IMR-90 (cell line): Measurements from ENCODE around the gene CPSF7. TPM values are rescaled to one million over a fixed set of nuclear protein-coding genes. Genes with fewer than 3 reads are reported as not detected.

Experiments
- ATAC-seq: fragments of 200-7000 bp; cut with Tn5 transposase; 2 replicates; pipeline ENCODE4 v1.9.1; 2020; ENCODE audit warnings: low read depth, mild to moderate bottlenecking, moderate library complexity
- BruUV-seq: library from RNA; stranded (reverse); fragments of 400-500 nt; replicated peaks from 2 replicates; lab custom pipeline; 2021; lab: Mats Ljungman, UMichigan
- CTCF ChIA-PET: fragments of 300-600 bp; formaldehyde crosslinking; extraction: SDS; loops from one replicate; lab custom pipeline; 2021; ENCODE audit warnings: antibody characterized with exemption; lab: Yijun Ruan, JAX
- POLR2A ChIA-PET: fragments of 300-600 bp; sonication (Branson Sonifier 250); formaldehyde crosslinking; loops from one replicate; lab custom pipeline; 2022; ENCODE audit warnings: antibody characterized with exemption; ENCODE audit not compliant: unreplicated experiment; lab: Charles Lee
- DNase-seq: peaks from one replicate; pipeline ENCODE4 v3.0.0; 2013
- H2AFZ ChIP-seq: replicated peaks from 2 replicates; pipeline ENCODE3; 2013; ENCODE audit warnings: low read length, mild to moderate bottlenecking; ENCODE audit not compliant: poor library complexity
- H2AK5ac ChIP-seq: 2 replicates; pipeline ENCODE4 v1.6.1; 2013; ENCODE audit warnings: low read depth, low read length, inconsistent platforms
- H2AK9ac ChIP-seq: replicated peaks from 2 replicates; pipeline ENCODE3; 2013; ENCODE audit warnings: mild to moderate bottlenecking, low read depth, low read length, moderate library complexity; ENCODE audit not compliant: poor library complexity
- H2BK120ac ChIP-seq: 2 replicates; pipeline ENCODE4 v1.6.1; 2013; ENCODE audit warnings: low read depth, low read length, inconsistent platforms
- H2BK15ac ChIP-seq: 3 replicates; pipeline ENCODE4 v1.6.1; 2013; ENCODE audit warnings: low read depth, low read length, inconsistent platforms
- H2BK20ac ChIP-seq: 2 replicates; pipeline ENCODE4 v1.6.1; 2013; ENCODE audit warnings: low read depth, mild to moderate bottlenecking, inconsistent platforms, low read length, moderate library complexity
- H2BK5ac ChIP-seq: 2 replicates; pipeline ENCODE4 v1.6.1; 2013; ENCODE audit warnings: mild to moderate bottlenecking, low read depth, low read length, inconsistent platforms; ENCODE audit not compliant: poor library complexity, severe bottlenecking
- H3K14ac ChIP-seq: replicated peaks from 2 replicates; pipeline ENCODE4 v1.6.1; 2013; ENCODE audit warnings: low read depth, low read length, inconsistent platforms
- H3K18ac ChIP-seq: 2 replicates; pipeline ENCODE4 v1.6.1; 2013; ENCODE audit warnings: low read depth, low read length, control low read depth
- H3K23ac ChIP-seq: 2 replicates; pipeline ENCODE4 v1.6.1; 2013; ENCODE audit warnings: low read depth, low read length, inconsistent platforms
- H3K27ac ChIP-seq: 2 replicates; pipeline ENCODE4 v1.5.1; 2013; ENCODE audit warnings: mild to moderate bottlenecking, control low read depth, low read length; ENCODE audit not compliant: insufficient read depth
- H3K27me3 ChIP-seq: 2 replicates; pipeline ENCODE4 v1.6.1; 2013; ENCODE audit warnings: low read length; ENCODE audit not compliant: control insufficient read depth, insufficient read depth
- H3K36me3 ChIP-seq: 2 replicates; pipeline ENCODE4 v1.6.1; 2013; ENCODE audit warnings: low read length, mixed read lengths; ENCODE audit not compliant: control insufficient read depth, insufficient read depth
- H3K4ac ChIP-seq: 2 replicates; pipeline ENCODE4 v1.6.1; 2013; ENCODE audit warnings: low read depth, low read length, inconsistent platforms
- H3K4me1 ChIP-seq: 2 replicates; pipeline ENCODE4 v1.6.1; 2013; ENCODE audit warnings: low read length, mixed read lengths; ENCODE audit not compliant: control insufficient read depth, insufficient read depth
- H3K4me2 ChIP-seq: 2 replicates; pipeline ENCODE4 v1.6.1; 2013; ENCODE audit warnings: low read depth, mild to moderate bottlenecking, control low read depth, low read length, moderate library complexity
- H3K4me3 ChIP-seq: 2 replicates; pipeline ENCODE4 v1.5.1; 2013; ENCODE audit warnings: low read depth, mild to moderate bottlenecking, control low read depth, low read length, moderate library complexity; ENCODE audit not compliant: insufficient read depth
- H3K56ac ChIP-seq: 2 replicates; pipeline ENCODE4 v1.6.1; 2013; ENCODE audit warnings: low read length, inconsistent platforms; ENCODE audit not compliant: insufficient read depth; ENCODE audit errors: extremely low read depth
- H3K79me1 ChIP-seq, 2 experiments: 2 replicates each; pipeline ENCODE4 v1.6.1; 2013; ENCODE audit warnings: low read length in 2 of 2, inconsistent platforms in 1 of 2, low read depth in 1 of 2
- H3K9ac ChIP-seq: 2 replicates; pipeline ENCODE4 v1.6.1; 2013; ENCODE audit warnings: low read depth, low read length, control low read depth
- H3K9me1 ChIP-seq: 2 replicates; pipeline ENCODE4 v1.6.1; 2013; ENCODE audit warnings: low read length, inconsistent platforms; ENCODE audit not compliant: insufficient read depth
- H3K9me3 ChIP-seq: 2 replicates; pipeline ENCODE4 v1.6.1; 2013; ENCODE audit warnings: low read length; ENCODE audit not compliant: control insufficient read depth, insufficient read depth
- H4K20me1 ChIP-seq: 2 replicates; pipeline ENCODE4 v1.6.1; 2013; ENCODE audit warnings: low read length, inconsistent platforms; ENCODE audit not compliant: insufficient read depth
- H4K5ac ChIP-seq: 2 replicates; pipeline ENCODE4 v1.6.1; 2013; ENCODE audit warnings: mild to moderate bottlenecking, low read depth, low read length, control low read depth
- H4K8ac ChIP-seq, 2 experiments: 2 replicates each; pipeline ENCODE4 v1.6.1; 2013; ENCODE audit warnings: low read depth in 2 of 2, low read length in 2 of 2, control low read depth in 1 of 2, inconsistent platforms in 1 of 2
- H4K91ac ChIP-seq: 2 replicates; pipeline ENCODE4 v1.6.1; 2013; ENCODE audit warnings: low read depth, low read length, inconsistent platforms; ENCODE audit not compliant: insufficient read depth
- CEBPB ChIP-seq: IDR thresholded peaks from 2 replicates; pipeline ENCODE4 v1.6.1; 2012; ENCODE audit warnings: low read depth, low read length, improper control_type of control experiment
- CHD1 ChIP-seq: IDR thresholded peaks from 2 replicates; pipeline ENCODE4 v1.6.1; 2012; ENCODE audit warnings: low read depth, low read length, improper control_type of control experiment
- CTCF ChIP-seq: conservative IDR thresholded peaks from 2 replicates; pipeline ENCODE4 v1.5.1; 2012; ENCODE audit warnings: mild to moderate bottlenecking, low read depth, low read length, improper control_type of control experiment
- ELK1 ChIP-seq: fragments of 150-350 bp; IDR thresholded peaks from 2 replicates; pipeline ENCODE4 v1.6.1; 2016; ENCODE audit warnings: low read depth, mild to moderate bottlenecking, low read length, moderate library complexity, borderline replicate concordance
- MAFK ChIP-seq: IDR thresholded peaks from 2 replicates; pipeline ENCODE4 v1.6.1; 2012; ENCODE audit warnings: low read depth, low read length, improper control_type of control experiment
- MXI1 ChIP-seq: IDR thresholded peaks from 2 replicates; pipeline ENCODE4 v1.6.1; 2012; ENCODE audit warnings: low read depth, mild to moderate bottlenecking, low read length, moderate library complexity, borderline replicate concordance
- NFE2L2 ChIP-seq: fragments of 150-350 bp; IDR thresholded peaks from 2 replicates; pipeline ENCODE4 v1.6.1; 2016; ENCODE audit warnings: low read depth, mild to moderate bottlenecking, low read length
- POLR2A ChIP-seq: IDR thresholded peaks from 2 replicates; pipeline ENCODE4 v1.6.1; 2012; ENCODE audit warnings: mild to moderate bottlenecking, low read depth, low read length
- SMC3 ChIP-seq: fragments of 150-350 bp; IDR thresholded peaks from 2 replicates; pipeline ENCODE4 v1.6.1; 2016; ENCODE audit warnings: low read depth, mild to moderate bottlenecking, antibody characterized with exemption, low read length, moderate library complexity
- WGBS, 2 experiments: methylation state at CpG; one replicate each; pipeline versions ENCODE4 v1.1.5 to v1.1.7; 2013; ENCODE audit warnings: missing lambda C conversion rate in 2 of 2; ENCODE audit not compliant: insufficient read length in 1 of 2; ENCODE audit errors: extremely low coverage in 2 of 2; 5-methylcytosine and 5-hydroxymethylcytosine counted together
- dilution Hi-C: fragments of 300-500 bp; cut with HindIII; formaldehyde crosslinking; loops from one replicate; pipeline ENCODE4 v1.14.3; 2018; ENCODE audit warnings: low sequenced_read_pairs; ENCODE audit not compliant: unreplicated experiment
- in situ Hi-C: fragments of 300-500 bp; cut with MboI; formaldehyde crosslinking; loops from 3 replicates; pipeline ENCODE4 v1.14.3; 2019; ENCODE audit warnings: low sequenced_read_pairs, inconsistent platforms, mixed read lengths
- intact Hi-C: fragments of 100-400 bp; cut with micrococcal nuclease; formaldehyde crosslinking; loops from 2 replicates; pipeline ENCODE4 v1.10.0; 2022
- polyA plus RNA-seq, 3 experiments: library from polyadenylated mRNA; depleted of rRNA; stranded (reverse); fragments of >200 nt; gene quantifications; 2 replicates each; pipeline ENCODE4 v1.2.3, GENCODE V29; 2012; ENCODE audit warnings: low replicate concordance in 1 of 3
- total RNA-seq: library from RNA; depleted of rRNA; stranded (reverse); fragments of >200 nt; gene quantifications from 2 replicates; pipeline ENCODE4 v1.2.3, GENCODE V29; 2012

CPSF7 gene
- total and polyA plus RNA-seq, 2 of the 4 experiments (the other 2 are of a cell fraction), result 9.5 to 55.2 TPM

GRCh38 chr11:61460474-61460881 is 30.7 kb upstream of the CPSF7 start:
- no TSS peak for BruUV-seq
- H3K4me3 ChIP-seq, result no peak overlapping the region
- H4K91ac ChIP-seq, result no peak overlapping the region
- H3K27me3 ChIP-seq, result no peaks in the 10 kb centered on the region
- no peak overlapping the region for H2BK15ac ChIP-seq
- no peak for TF ChIP-seq ELK1
- no peak for TF ChIP-seq MAFK
- TF ChIP-seq CEBPB, result no peak
- no peak for TF ChIP-seq CHD1
- TF ChIP-seq SMC3, result no peak
- TF ChIP-seq NFE2L2, result no peak
- TF ChIP-seq POLR2A, result no peak
- no peak for TF ChIP-seq CTCF
- TF ChIP-seq MXI1, result no peak
- H4K8ac ChIP-seq, result no peak overlapping the region
- in situ Hi-C loops (no loop called here), intact Hi-C loops (no loop called here), dilution Hi-C loops (no loop called here)
- peak overlapping the region; percentile 21 for H2AFZ ChIP-seq
- H3K27ac ChIP-seq, result no peak overlapping the region
- DNase-seq (no peak), ATAC-seq (peak; percentile 35)
- H3K4me2 ChIP-seq, result no peak overlapping the region
- H3K9me1 ChIP-seq, result peaks cover 11% of the 10 kb centered on the region; the same call in 1 of the 2 replicates
- no peak overlapping the region for H2BK20ac ChIP-seq
- no peak overlapping the region for H3K23ac ChIP-seq
- H2AK5ac ChIP-seq, result no peak overlapping the region
- H3K4ac ChIP-seq, result no peak overlapping the region
- ChIA-PET CTCF (no interaction called here), POLR2A (no interaction called here)
- no peaks in the 10 kb centered on the region for H3K9me3 ChIP-seq
- H2AK9ac ChIP-seq, result peak overlapping the region; percentile 16
- H2BK5ac ChIP-seq, result no peak overlapping the region
- no peak overlapping the region for H4K5ac ChIP-seq
- no CpG with 5 or more reads among the region's 3 CpGs for WGBS, 2 experiments
- no peak overlapping the region for H3K18ac ChIP-seq
- no peak overlapping the region for H2BK120ac ChIP-seq
- H4K20me1 ChIP-seq, result peaks cover 9% of the 10 kb centered on the region; the same call in 1 of the 2 replicates
- H3K56ac ChIP-seq, result no peak overlapping the region
- peaks cover 9 to 11% of the 10 kb centered on the region in 2 experiments for H3K79me1 ChIP-seq
- no peaks in the 10 kb centered on the region for H3K4me1 ChIP-seq
- peaks cover 3% of the 10 kb centered on the region; the same call in 1 of the 2 replicates for H3K36me3 ChIP-seq
- no peak overlapping the region for H3K14ac ChIP-seq
- H3K9ac ChIP-seq, result no peak overlapping the region
